ENCODE results near the gene C1QTNF1.

The C1QTNF1 gene, protein sequence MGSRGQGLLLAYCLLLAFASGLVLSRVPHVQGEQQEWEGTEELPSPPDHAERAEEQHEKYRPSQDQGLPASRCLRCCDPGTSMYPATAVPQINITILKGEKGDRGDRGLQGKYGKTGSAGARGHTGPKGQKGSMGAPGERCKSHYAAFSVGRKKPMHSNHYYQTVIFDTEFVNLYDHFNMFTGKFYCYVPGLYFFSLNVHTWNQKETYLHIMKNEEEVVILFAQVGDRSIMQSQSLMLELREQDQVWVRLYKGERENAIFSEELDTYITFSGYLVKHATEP

DNA sequence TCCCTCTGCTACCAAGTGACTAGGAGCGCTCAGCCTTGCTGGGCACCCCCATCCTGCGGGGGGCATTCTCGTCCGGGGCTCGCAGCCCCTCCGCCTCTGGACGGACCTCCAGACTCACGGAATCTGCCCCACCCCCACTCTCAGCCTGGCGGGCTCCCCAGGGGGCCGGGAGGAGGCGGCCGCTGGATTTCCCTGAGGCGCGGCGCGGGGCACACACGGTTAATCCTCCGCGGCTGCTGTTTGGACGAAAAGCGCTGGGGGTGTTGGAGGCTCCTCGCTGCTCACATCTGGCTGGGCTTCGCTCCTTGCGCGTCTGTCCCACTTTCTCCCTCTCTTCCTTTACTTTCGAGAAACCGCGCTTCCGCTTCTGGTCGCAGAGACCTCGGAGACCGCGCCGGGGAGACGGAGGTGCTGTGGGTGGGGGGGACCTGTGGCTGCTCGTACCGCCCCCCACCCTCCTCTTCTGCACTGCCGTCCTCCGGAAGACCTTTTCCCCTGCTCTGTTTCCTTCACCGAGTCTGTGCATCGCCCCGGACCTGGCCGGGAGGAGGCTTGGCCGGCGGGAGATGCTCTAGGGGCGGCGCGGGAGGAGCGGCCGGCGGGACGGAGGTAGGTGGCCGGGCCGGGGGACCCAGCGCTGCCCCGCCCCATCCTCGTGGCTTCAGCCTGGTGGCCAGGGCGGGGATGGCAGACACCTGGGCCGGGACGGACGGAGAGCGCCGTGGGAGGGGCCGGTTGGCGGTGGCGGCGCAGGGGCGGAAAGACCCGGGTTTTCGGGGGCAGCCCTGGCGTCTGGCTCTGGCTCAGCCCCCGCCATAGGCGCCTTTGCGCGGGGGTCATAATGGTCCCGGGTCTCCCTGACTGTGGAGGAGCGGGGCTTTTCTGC lies at the start of gene C1QTNF1:
Gene C1QTNF1, plus strand, starts transcription at position 284 of the 886 bp plus-strand sequence. CDS start 19,800 bp downstream, outside the sequence.
- peak within 1 kb of the TSS; percentile 100 for H3K4me2 ChIP-seq (ENCODE audit: low read depth, low read length)
- no peaks in the 10 kb centered on the region for H3K4me1 ChIP-seq (ENCODE audit: low read length)

GRCh38 chr17:78974635-78975591 lies 49.1 kb upstream of the C1QTNF1 start:
- TF ChIP-seq, protein P1, sequence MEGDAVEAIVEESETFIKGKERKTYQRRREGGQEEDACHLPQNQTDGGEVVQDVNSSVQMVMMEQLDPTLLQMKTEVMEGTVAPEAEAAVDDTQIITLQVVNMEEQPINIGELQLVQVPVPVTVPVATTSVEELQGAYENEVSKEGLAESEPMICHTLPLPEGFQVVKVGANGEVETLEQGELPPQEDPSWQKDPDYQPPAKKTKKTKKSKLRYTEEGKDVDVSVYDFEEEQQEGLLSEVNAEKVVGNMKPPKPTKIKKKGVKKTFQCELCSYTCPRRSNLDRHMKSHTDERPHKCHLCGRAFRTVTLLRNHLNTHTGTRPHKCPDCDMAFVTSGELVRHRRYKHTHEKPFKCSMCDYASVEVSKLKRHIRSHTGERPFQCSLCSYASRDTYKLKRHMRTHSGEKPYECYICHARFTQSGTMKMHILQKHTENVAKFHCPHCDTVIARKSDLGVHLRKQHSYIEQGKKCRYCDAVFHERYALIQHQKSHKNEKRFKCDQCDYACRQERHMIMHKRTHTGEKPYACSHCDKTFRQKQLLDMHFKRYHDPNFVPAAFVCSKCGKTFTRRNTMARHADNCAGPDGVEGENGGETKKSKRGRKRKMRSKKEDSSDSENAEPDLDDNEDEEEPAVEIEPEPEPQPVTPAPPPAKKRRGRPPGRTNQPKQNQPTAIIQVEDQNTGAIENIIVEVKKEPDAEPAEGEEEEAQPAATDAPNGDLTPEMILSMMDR (IDR thresholded peaks at IDR 0.05; ENCODE audit: low read length), result no peak
- TF ChIP-seq EZH2 (optimal IDR thresholded peaks at IDR 0.05; ENCODE audit: low read depth, low read length), result no peak
- TF ChIP-seq EZH2phosphoT487 (IDR thresholded peaks at IDR 0.05; ENCODE audit: low read length), result no peak
- H3K36me3 ChIP-seq (replicated peaks; ENCODE audit: insufficient read depth, low read length), result no peaks in the 10 kb centered on the region
- H3K27me3 ChIP-seq (replicated peaks; ENCODE audit: insufficient read depth, low read length), result no peaks in the 10 kb centered on the region
- no peak overlapping the region for H3K4me2 ChIP-seq (ENCODE audit: low read depth, low read length)
- H4K20me1 ChIP-seq (ENCODE audit: insufficient read depth, low read length), result no peaks in the 10 kb centered on the region
- H3K27ac ChIP-seq (ENCODE audit: low read length), result no peak overlapping the region
- no peaks in the 10 kb centered on the region for H3K79me2 ChIP-seq (ENCODE audit: low read length)
- H3K9me3 ChIP-seq (replicated peaks; ENCODE audit: insufficient read depth, low read length), result no peaks in the 10 kb centered on the region
- H3K4me1 ChIP-seq (ENCODE audit: low read length), result peaks cover 12% of the 10 kb centered on the region
- DNase-seq, result no peak
- H2AFZ ChIP-seq (ENCODE audit: low read length), result no peak overlapping the region
- H3K9ac ChIP-seq (ENCODE audit: low read length), result no peak overlapping the region
- no peaks in the 10 kb centered on the region for H3F3A ChIP-seq (ENCODE audit: insufficient read depth, low read length)
- H3K9me2 ChIP-seq (replicated peaks; ENCODE audit: insufficient read depth, low read length), result no peaks in the 10 kb centered on the region
- no peak overlapping the region for H3K4me3 ChIP-seq (ENCODE audit: low read length)

More for the DNA sequence above, at the start of gene C1QTNF1:
- H3K4me3 ChIP-seq (ENCODE audit: low read length), result peak within 1 kb of the TSS; percentile 74
- peaks cover 97% of the 10 kb centered on the region for H3K27me3 ChIP-seq (replicated peaks; ENCODE audit: insufficient read depth, low read length)
- no peak within 1 kb of the TSS for H3K9ac ChIP-seq (ENCODE audit: low read length)
- no peaks in the 10 kb centered on the region for H3F3A ChIP-seq (ENCODE audit: insufficient read depth, low read length)
- no peaks in the 10 kb centered on the region for H3K36me3 ChIP-seq (replicated peaks; ENCODE audit: insufficient read depth, low read length)
- H3K79me2 ChIP-seq (ENCODE audit: low read length), result no peaks in the 10 kb centered on the region
- TF ChIP-seq, protein P1 (IDR thresholded peaks at IDR 0.05; ENCODE audit: low read length), result peak; percentile 46
- no peak for TF ChIP-seq EZH2phosphoT487 (IDR thresholded peaks at IDR 0.05; ENCODE audit: low read length)
- no peaks in the 10 kb centered on the region for H3K9me3 ChIP-seq (replicated peaks; ENCODE audit: insufficient read depth, low read length)
- H2AFZ ChIP-seq (ENCODE audit: low read length), result peak within 1 kb of the TSS; percentile 90
- no peaks in the 10 kb centered on the region for H3K9me2 ChIP-seq (replicated peaks; ENCODE audit: insufficient read depth, low read length)
- H4K20me1 ChIP-seq (ENCODE audit: insufficient read depth, low read length), result no peaks in the 10 kb centered on the region
- DNase-seq, result peak; percentile 21
- no peak within 1 kb of the TSS for H3K27ac ChIP-seq (ENCODE audit: low read length)

GRCh38 chr17:78976907-78977680 lies 46.9 kb upstream of the C1QTNF1 start:
- Histone ChIP-seq H3K4me3 (ENCODE audit: low read length) (no peak overlapping the region), H3F3A (ENCODE audit: insufficient read depth, low read length) (no peaks in the 10 kb centered on the region), H3K9me2 (replicated peaks; ENCODE audit: insufficient read depth, low read length) (no peaks in the 10 kb centered on the region), H3K4me1 (ENCODE audit: low read length) (0 out of 2 replicates have a peak, but pooled peaks cover 3% of the 10 kb centered on the region), H3K9me3 (replicated peaks; ENCODE audit: insufficient read depth, low read length) (no peaks in the 10 kb centered on the region), H2AFZ (ENCODE audit: low read length) (no peak overlapping the region), H3K27ac (ENCODE audit: low read length) (no peak overlapping the region), H4K20me1 (ENCODE audit: insufficient read depth, low read length) (no peaks in the 10 kb centered on the region), H3K79me2 (ENCODE audit: low read length) (no peaks in the 10 kb centered on the region), H3K9ac (ENCODE audit: low read length) (no peak overlapping the region), H3K36me3 (replicated peaks; ENCODE audit: insufficient read depth, low read length) (no peaks in the 10 kb centered on the region), H3K27me3 (replicated peaks; ENCODE audit: insufficient read depth, low read length) (no peaks in the 10 kb centered on the region), H3K4me2 (ENCODE audit: low read depth, low read length) (no peak overlapping the region)
- TF ChIP-seq, protein P1 (IDR thresholded peaks at IDR 0.05; ENCODE audit: low read length), result no peak
- TF ChIP-seq EZH2phosphoT487 (IDR thresholded peaks at IDR 0.05; ENCODE audit: low read length) (no peak), EZH2 (optimal IDR thresholded peaks at IDR 0.05; ENCODE audit: low read depth, low read length) (no peak)
- DNase-seq, result no peak
